HuH-7 (cell line): Measurements from ENCODE around the gene GAGE12F.
"Not testable (repeated sequence)": the region's sequence is repeated elsewhere in the genome, so short reads cannot be mapped to it uniquely, and the experiment has no call there.

Experiments used
- DNase-seq: peaks from one replicate; pipeline ENCODE4 v3.0.0; 2011; ENCODE audit warnings: low spot score

Gene GAGE12F

GRCh38 chrX:49560542-49560941 lies at the start of gene GAGE12F:
GAGE12F (plus strand) TSS chrX:49560842; CDS start chrX:49561997, 1,155 bp downstream.
- not testable (repeated sequence) for DNase-seq

GRCh38 chrX:49531877-49532276 lies 28.8 kb upstream of the GAGE12F start, which contains the start of gene GAGE12C:
GAGE12C (plus strand) TSS chrX:49532177; CDS start chrX:49533332, 1,155 bp downstream.
- not testable (repeated sequence) for DNase-seq

- DNase-seq = not testable (repeated sequence)
Measured at GRCh38 chrX:49541433-49541832, 19.2 kb upstream of the GAGE12F start, which contains the start of gene GAGE12D. GAGE12D (plus strand) TSS chrX:49541733; CDS start chrX:49542888, 1,155 bp downstream.

- not testable (repeated sequence) for DNase-seq
Measured at GRCh38 chrX:49550989-49551388, 9.7 kb upstream of the GAGE12F start, which contains the start of gene GAGE12E. GAGE12E (plus strand) TSS chrX:49551289; CDS start chrX:49552444, 1,155 bp downstream.

GRCh38 chrX:49568728-49569127 lies 8.1 kb downstream of the GAGE12F start:
- DNase-seq = not testable (repeated sequence)

GRCh38 chrX:49569152-49569551 lies 8.5 kb downstream of the GAGE12F start:
- not testable (repeated sequence) for DNase-seq

GRCh38 chrX:49570100-49570499 lies 9.5 kb downstream of the GAGE12F start, which contains the start of gene GAGE12G:
GAGE12G (plus strand) TSS chrX:49570400; CDS start chrX:49571555, 1,155 bp downstream.
- not testable (repeated sequence) for DNase-seq

GRCh38 chrX:49579649-49580048 lies 19.0 kb downstream of the GAGE12F start, which contains the start of gene GAGE12H:
GAGE12H (plus strand) TSS chrX:49579949; CDS start chrX:49581104, 1,155 bp downstream.
- not testable (repeated sequence) for DNase-seq

GRCh38 chrX:49589196-49589595 lies 28.6 kb downstream of the GAGE12F start, which contains the start of gene GAGE2A:
GAGE2A (plus strand) TSS chrX:49589496; CDS start chrX:49590651, 1,155 bp downstream.
- DNase-seq = not testable (repeated sequence)

GRCh38 chrX:49589769-49590478 lies 29.3 kb downstream of the GAGE12F start:
- DNase-seq = not testable (repeated sequence)

- DNase-seq = not testable (repeated sequence)
Measured at GRCh38 chrX:49590488-49590887, 29.8 kb downstream of the GAGE12F start.

- DNase-seq = not testable (repeated sequence)
Measured at GRCh38 chrX:49598720-49599119, 38.1 kb downstream of the GAGE12F start, which contains the start of gene GAGE1. GAGE1 (plus strand) TSS chrX:49599020; CDS start chrX:49600175, 1,155 bp downstream.

- DNase-seq = peak; percentile 28
Measured at GRCh38 chrX:49610718-49611310, 50.2 kb downstream of the GAGE12F start.
